Fibroblast of the aortic adventitia (primary cell): Measurements from ENCODE around the gene OR2T3. TPM values are rescaled to one million over a fixed set of nuclear protein-coding genes. Genes with fewer than 3 reads are reported as not detected.

ENCODE experiments used
- total RNA-seq: library from RNA; depleted of rRNA; stranded (reverse); fragments of >200 nt; gene quantifications from 2 replicates; pipeline ENCODE4 v1.2.3, GENCODE V29; 2012; ENCODE audit warnings: low replicate concordance

OR2T3 gene
- total RNA-seq, 1 donor, result not detected

Other genes with a start within 250 kb of the OR2T3 start
- gene OR2M4, start 241.9 kb upstream of the OR2T3 start, total RNA-seq, result not detected in 2 replicates
- gene OR2T33, start 195.4 kb upstream of the OR2T3 start, total RNA-seq, result not detected in 2 replicates
- not detected in 2 replicates for gene OR2T12, start 169.9 kb upstream of the OR2T3 start, total RNA-seq
- not detected in 2 replicates for gene OR2M7, start 148.8 kb upstream of the OR2T3 start, total RNA-seq
- gene OR14C36, start 124.6 kb upstream of the OR2T3 start, total RNA-seq, result not detected in 2 replicates
- not detected in 2 replicates for gene OR2T4, start 111.7 kb upstream of the OR2T3 start, total RNA-seq
- gene OR2T6, start 97.6 kb upstream of the OR2T3 start, total RNA-seq, result not detected in 2 replicates
- gene OR2T1, start 70.3 kb upstream of the OR2T3 start, total RNA-seq, result not detected in 2 replicates
- not detected in 2 replicates for gene OR2T2, start 27.7 kb upstream of the OR2T3 start, total RNA-seq
- not detected in 2 replicates for gene OR2T5, start 15.2 kb downstream of the OR2T3 start, total RNA-seq
- gene OR2G6, start 34.7 kb downstream of the OR2T3 start, total RNA-seq, result not detected in 2 replicates
- gene OR2T29, start 89.4 kb downstream of the OR2T3 start, total RNA-seq, result not detected in 2 replicates
- gene OR2T34, start 101.4 kb downstream of the OR2T3 start, total RNA-seq, result not detected in 2 replicates
- not detected in 2 replicates for gene OR2T10, start 124.3 kb downstream of the OR2T3 start, total RNA-seq
- not detected in 2 replicates for gene OR2T11, start 161.7 kb downstream of the OR2T3 start, total RNA-seq
- not detected in 2 replicates for gene OR2T35, start 171.9 kb downstream of the OR2T3 start, total RNA-seq
- not detected in 2 replicates for gene OR2T27, start 182.2 kb downstream of the OR2T3 start, total RNA-seq
- gene OR14I1, start 229.4 kb downstream of the OR2T3 start, total RNA-seq, result not detected in 2 replicates